VCaP (cell line): Measurements from ENCODE around the gene AGPAT2.

ENCODE experiments used
- H3K27ac ChIP-seq: fragments of 450-650 bp; 2 replicates; pipeline ENCODE4 v1.5.1; 2017
- TF ChIP-seq, protein P1 (sequence below): fragments of 450-650 bp; conservative IDR thresholded peaks from 2 replicates; pipeline ENCODE4 v1.5.1; 2017; ENCODE audit warnings: mild to moderate bottlenecking, moderate library complexity

Gene AGPAT2

GRCh38 chr9:136684339-136684738 is 2.9 kb downstream of the AGPAT2 start:
- no peak overlapping the region for H3K27ac ChIP-seq
- TF ChIP-seq, protein P1, sequence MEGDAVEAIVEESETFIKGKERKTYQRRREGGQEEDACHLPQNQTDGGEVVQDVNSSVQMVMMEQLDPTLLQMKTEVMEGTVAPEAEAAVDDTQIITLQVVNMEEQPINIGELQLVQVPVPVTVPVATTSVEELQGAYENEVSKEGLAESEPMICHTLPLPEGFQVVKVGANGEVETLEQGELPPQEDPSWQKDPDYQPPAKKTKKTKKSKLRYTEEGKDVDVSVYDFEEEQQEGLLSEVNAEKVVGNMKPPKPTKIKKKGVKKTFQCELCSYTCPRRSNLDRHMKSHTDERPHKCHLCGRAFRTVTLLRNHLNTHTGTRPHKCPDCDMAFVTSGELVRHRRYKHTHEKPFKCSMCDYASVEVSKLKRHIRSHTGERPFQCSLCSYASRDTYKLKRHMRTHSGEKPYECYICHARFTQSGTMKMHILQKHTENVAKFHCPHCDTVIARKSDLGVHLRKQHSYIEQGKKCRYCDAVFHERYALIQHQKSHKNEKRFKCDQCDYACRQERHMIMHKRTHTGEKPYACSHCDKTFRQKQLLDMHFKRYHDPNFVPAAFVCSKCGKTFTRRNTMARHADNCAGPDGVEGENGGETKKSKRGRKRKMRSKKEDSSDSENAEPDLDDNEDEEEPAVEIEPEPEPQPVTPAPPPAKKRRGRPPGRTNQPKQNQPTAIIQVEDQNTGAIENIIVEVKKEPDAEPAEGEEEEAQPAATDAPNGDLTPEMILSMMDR: no peak

GRCh38 chr9:136683755-136684154 is 3.5 kb downstream of the AGPAT2 start:
- no peak overlapping the region for H3K27ac ChIP-seq
- TF ChIP-seq, protein P1: no peak

DNA sequence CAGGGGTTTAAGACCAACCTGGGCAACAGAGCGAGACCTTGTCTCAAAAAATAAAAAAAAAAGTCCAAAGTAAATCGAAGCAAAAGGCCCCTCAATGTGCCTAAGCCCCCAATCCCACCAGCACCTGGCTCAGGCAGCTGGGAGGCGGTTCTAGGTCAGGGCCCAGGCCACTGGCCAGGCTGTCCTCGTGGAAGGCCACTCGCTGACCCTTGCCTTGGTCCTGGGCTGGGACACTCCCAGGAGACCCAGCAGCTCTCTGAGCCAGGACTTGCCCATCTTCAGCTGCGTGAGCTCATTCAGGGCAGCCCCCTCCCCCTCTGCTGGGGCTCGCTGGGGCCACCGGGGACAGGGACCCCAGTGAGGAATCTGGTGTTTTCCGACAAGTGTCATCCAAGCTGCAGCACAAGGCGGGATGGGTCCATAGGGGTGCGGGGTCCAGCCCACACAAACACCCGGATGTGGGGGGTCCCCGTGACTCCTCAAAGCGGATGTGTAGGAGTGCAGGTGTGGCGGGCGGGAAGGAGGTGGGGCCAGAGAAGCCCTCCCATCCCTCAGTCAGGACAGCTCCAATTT is 4.0 kb downstream of the AGPAT2 start:
- TF ChIP-seq, protein P1: no peak
- no peak overlapping the region for H3K27ac ChIP-seq

- TF ChIP-seq, protein P1: no peak
- no peak overlapping the region for H3K27ac ChIP-seq
Measured at GRCh38 chr9:136682710-136683109, 4.5 kb downstream of the AGPAT2 start.

GRCh38 chr9:136681945-136682699 is 5.1 kb downstream of the AGPAT2 start:
- TF ChIP-seq, protein P1: no peak
- no peak overlapping the region for H3K27ac ChIP-seq

DNA sequence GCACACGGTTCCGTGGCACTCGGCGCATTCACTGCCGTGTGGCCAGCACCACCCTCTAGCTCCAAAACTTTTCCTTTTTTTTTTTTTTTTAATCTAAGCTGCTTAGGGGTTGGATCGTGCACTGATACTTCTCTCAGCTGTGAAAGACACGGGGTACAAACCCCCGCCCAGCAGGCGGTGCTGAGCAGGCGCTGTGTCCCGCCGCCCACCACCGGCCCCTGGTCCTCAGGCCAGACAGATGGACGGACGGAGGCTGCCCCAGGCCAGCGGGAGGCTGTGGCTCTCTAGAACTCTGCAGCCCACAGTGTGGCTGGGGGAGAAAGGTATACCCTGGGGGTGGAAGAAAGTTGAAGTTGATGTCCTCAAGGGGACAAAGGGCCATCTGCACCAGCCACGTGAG is 6.2 kb downstream of the AGPAT2 start:
- H3K27ac ChIP-seq: peak overlapping the region; percentile 88; the same call in 1 of the 2 replicates
- TF ChIP-seq, protein P1: no peak

- TF ChIP-seq, protein P1: no peak
- H3K27ac ChIP-seq: peak overlapping the region; percentile 88
Measured at GRCh38 chr9:136679431-136679941, 7.8 kb downstream of the AGPAT2 start.
